MCF 10A (cell line): Measurements from ENCODE around the gene PALD1. TPM values are rescaled to one million over a fixed set of nuclear protein-coding genes. Genes with fewer than 3 reads are reported as not detected.

ENCODE experiments used
- BruUV-seq: library from RNA; stranded (reverse); fragments of 400-500 nt; replicated peaks from 2 replicates; lab custom pipeline; 2021; lab: Mats Ljungman, UMichigan
- CTCF ChIA-PET: fragments of 300-600 bp; sonication (Branson Sonifier 250); formaldehyde crosslinking; extraction: SDS; loops from one replicate; lab custom pipeline; 2021; ENCODE audit warnings: antibody characterized with exemption, inconsistent platforms; lab: Yijun Ruan, JAX
- POLR2A ChIA-PET: fragments of 300-600, 350-650 bp; sonication (Branson Sonifier 250); formaldehyde crosslinking; extraction: SDS; loops from one replicate; lab custom pipeline; 2020; ENCODE audit warnings: antibody characterized with exemption, inconsistent platforms; lab: Yijun Ruan, JAX
- DNase-seq: peaks from one replicate; pipeline ENCODE4 v3.0.0-alpha.2; 2018; ENCODE audit not compliant: unreplicated experiment
- H3K27ac Mint-ChIP-seq: one replicate; pipeline ENCODE4 v1.8.0; 2022; ENCODE audit warnings: mild to moderate bottlenecking, low read depth, mixed read lengths; ENCODE audit not compliant: unreplicated experiment
- H3K27me3 Mint-ChIP-seq: one replicate; pipeline ENCODE4 v1.8.0; 2022; ENCODE audit warnings: mixed read lengths; ENCODE audit not compliant: insufficient read depth, unreplicated experiment
- H3K36me3 Mint-ChIP-seq: one replicate; pipeline ENCODE4 v1.8.0; 2022; ENCODE audit warnings: mild to moderate bottlenecking, moderate library complexity, mixed read lengths; ENCODE audit not compliant: insufficient read depth, unreplicated experiment
- H3K4me1 Mint-ChIP-seq: one replicate; pipeline ENCODE4 v1.8.0; 2022; ENCODE audit warnings: mixed read lengths; ENCODE audit not compliant: insufficient read depth, unreplicated experiment
- H3K4me3 Mint-ChIP-seq: one replicate; pipeline ENCODE4 v1.8.0; 2022; ENCODE audit warnings: mild to moderate bottlenecking, moderate library complexity, mixed read lengths; ENCODE audit not compliant: unreplicated experiment
- H3K9me3 Mint-ChIP-seq: one replicate; pipeline ENCODE4 v1.8.0; 2022; ENCODE audit warnings: mixed read lengths; ENCODE audit not compliant: unreplicated experiment
- intact Hi-C: fragments of 100-400 bp; cut with micrococcal nuclease; formaldehyde crosslinking; loops from 2 replicates; pipeline ENCODE4 v1.14.1; 2022
- total RNA-seq: library from RNA; stranded (reverse); gene quantifications from 2 replicates; pipeline ENCODE4 v1.2.3, GENCODE V29; 2022
- TF ChIP-seq, protein P1 (sequence below): fragments of 200-600 bp; IDR thresholded peaks from one replicate; pipeline ENCODE4 v1.8.0; 2022; ENCODE audit warnings: antibody characterized with exemption, mild to moderate bottlenecking; ENCODE audit not compliant: unreplicated experiment

The PALD1 gene
- total RNA-seq, 1 experiment from 2014 or later: 0.12 TPM

DNA sequence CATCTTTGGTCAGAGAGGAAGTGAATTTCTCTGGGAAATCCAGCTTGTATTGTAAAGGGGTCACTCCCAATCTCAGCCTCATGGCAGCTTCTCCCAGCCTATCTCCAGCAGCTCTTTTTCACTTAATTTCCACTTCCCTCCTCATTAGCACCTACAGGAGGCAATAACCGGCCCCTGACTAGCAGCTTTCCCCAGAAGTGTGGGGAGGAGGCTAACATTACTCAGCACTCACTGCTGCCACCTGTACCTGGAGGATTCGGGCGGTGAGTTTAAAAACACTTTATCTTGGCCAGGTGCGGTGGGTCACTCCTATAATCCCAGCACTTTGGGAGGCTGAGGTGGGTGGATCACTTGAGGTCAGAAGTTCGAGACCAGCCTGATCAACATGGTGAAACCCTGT lies 40.8 kb upstream of the PALD1 start:
- ChIA-PET CTCF (no interaction called here), POLR2A (interaction anchor here (0.6 to 1.9 kb wide), 3 partner anchors 13 to 1607 kb away, joined by 3 to 6 read pairs (median 3); no protein-coding TSS in a partner anchor)
- Mint-ChIP-seq H3K27me3 (peaks cover 13% of the 10 kb centered on the region), H3K4me1 (no peaks in the 10 kb centered on the region), H3K9me3 (no peaks in the 10 kb centered on the region), H3K27ac (no peak overlapping the region), H3K4me3 (no peak overlapping the region), H3K36me3 (no peaks in the 10 kb centered on the region)
- TF ChIP-seq, protein P1, sequence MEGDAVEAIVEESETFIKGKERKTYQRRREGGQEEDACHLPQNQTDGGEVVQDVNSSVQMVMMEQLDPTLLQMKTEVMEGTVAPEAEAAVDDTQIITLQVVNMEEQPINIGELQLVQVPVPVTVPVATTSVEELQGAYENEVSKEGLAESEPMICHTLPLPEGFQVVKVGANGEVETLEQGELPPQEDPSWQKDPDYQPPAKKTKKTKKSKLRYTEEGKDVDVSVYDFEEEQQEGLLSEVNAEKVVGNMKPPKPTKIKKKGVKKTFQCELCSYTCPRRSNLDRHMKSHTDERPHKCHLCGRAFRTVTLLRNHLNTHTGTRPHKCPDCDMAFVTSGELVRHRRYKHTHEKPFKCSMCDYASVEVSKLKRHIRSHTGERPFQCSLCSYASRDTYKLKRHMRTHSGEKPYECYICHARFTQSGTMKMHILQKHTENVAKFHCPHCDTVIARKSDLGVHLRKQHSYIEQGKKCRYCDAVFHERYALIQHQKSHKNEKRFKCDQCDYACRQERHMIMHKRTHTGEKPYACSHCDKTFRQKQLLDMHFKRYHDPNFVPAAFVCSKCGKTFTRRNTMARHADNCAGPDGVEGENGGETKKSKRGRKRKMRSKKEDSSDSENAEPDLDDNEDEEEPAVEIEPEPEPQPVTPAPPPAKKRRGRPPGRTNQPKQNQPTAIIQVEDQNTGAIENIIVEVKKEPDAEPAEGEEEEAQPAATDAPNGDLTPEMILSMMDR: no peak
- intact Hi-C loops: no loop called here
- BruUV-seq: no TSS peak
- DNase-seq: no peak

DNA sequence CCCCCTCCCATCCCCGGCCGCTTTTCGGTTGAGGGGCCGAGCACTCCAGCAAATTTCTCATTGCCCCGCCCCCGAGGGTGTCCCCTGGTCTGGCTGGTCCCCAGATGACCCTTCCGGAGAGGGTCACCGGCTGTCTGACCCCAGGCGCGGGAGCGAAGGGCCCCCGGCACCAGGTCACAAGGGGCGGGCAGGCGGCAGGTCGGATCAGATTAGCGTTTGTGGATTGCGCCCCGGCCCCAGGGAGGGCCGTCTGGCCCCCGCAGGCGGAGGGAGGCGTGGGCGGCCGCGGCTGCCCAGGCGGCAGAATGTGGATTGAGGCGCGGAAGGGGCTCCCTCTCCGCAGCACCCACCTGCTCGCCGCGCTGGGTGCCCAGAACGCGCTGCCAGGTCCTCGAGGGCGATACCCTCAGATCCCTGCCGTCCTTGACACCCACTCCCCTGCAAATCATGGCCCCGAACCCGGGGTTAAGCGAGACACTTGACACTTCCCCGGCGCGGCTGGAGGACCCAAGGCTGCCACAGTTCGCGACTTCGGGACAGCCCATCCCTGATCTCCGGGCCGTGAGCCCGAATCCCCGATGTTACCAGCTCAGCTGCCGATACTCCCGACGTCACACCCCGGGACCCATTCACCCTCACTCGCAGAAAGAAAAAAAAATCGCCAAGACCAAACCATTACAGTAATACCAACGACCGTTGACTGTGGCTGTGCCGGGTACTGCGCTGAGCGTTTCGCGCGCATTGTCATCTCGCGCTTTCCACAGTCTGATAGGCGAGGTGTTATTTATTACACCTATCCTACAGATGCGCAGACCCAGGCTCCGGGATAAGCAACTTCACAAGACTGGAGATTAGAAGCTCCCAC lies 38.0 kb upstream of the PALD1 start:
- ChIA-PET POLR2A (no interaction called here), CTCF (no interaction called here)
- H3K27ac Mint-ChIP-seq: no peak overlapping the region
- intact Hi-C loops: no loop called here
- BruUV-seq: no TSS peak
- H3K9me3 Mint-ChIP-seq: no peaks in the 10 kb centered on the region
- DNase-seq: no peak
- TF ChIP-seq, protein P1: no peak
- no peaks in the 10 kb centered on the region for H3K36me3 Mint-ChIP-seq
- H3K27me3 Mint-ChIP-seq: peaks cover 13% of the 10 kb centered on the region
- H3K4me1 Mint-ChIP-seq: no peaks in the 10 kb centered on the region
- H3K4me3 Mint-ChIP-seq: no peak overlapping the region

DNA sequence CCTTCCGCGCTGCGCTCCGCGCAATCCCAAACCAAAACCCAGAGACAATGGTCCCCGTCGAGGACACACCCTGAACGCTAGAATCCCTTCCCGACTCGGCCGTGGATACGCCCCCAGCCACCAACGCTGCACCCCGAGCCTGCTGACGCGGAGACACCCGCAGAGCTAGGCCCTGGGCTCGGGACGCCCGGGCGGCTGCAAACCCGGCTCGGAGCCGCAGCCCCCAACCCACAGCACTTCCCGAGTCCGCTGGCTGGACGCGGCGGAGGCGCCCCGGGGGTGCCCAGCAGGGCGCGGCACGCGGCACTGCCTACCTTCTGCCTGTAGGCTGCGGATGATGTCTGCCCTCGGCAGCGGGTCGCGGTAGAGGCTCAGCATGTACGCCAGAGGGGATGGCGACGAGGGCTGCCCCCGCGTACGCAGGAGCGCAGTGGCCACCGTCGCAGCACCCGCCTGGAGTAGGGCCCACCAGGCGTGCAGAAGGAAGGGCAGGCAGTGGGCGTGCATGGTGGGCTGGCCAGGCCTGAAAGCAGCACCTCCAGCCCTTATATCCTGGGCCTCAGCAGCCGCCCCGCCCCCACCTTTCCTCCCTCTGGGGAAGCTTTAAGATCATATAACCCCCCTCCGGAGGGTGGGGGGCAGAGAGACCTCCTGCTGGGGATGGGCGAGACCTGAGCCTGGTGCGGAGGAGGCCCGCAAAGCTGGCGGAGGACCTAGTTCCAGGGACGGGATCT lies 37.2 kb upstream of the PALD1 start, which contains the start of gene NODAL:
TSS of gene NODAL (minus strand) at position 521 of the 734 bp plus-strand sequence. CDS start at position 507, 14 bp downstream.
- peaks cover 13% of the 10 kb centered on the region for H3K27me3 Mint-ChIP-seq
- H3K4me3 Mint-ChIP-seq: no peak within 1 kb of the TSS
- no peaks in the 10 kb centered on the region for H3K36me3 Mint-ChIP-seq
- no peaks in the 10 kb centered on the region for H3K4me1 Mint-ChIP-seq
- POLR2A ChIA-PET: no interaction called here
- no TSS peak for BruUV-seq
- TF ChIP-seq, protein P1: no peak
- H3K27ac Mint-ChIP-seq: no peak within 1 kb of the TSS
- DNase-seq: no peak
- CTCF ChIA-PET: no interaction called here
- no peaks in the 10 kb centered on the region for H3K9me3 Mint-ChIP-seq
- intact Hi-C loops: no loop called here

DNA sequence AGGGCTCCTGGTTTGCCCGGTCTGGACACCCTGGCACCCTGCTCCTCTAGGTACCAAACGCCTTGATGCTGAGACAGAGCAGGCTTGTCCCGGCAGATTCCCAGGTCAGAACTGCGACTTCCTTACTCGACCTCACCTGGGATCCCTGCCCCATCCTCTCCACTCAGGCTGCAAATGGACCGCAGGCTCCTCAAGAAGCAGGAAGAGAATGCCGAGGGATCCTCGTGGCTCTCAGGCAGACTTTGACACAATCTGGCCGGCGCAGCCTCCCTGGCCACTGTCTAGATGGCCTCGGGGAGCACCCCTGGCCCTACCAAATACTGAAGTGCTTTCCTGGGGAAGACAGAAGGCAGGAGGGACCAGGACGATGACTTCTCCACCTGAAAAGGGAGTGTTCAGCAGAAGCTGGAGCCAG lies 36.7 kb upstream of the PALD1 start:
- CTCF ChIA-PET: interaction anchor here (0.6 kb wide), 1 partner anchor 11 kb away, joined by 3 read pairs; no protein-coding TSS in a partner anchor
- H3K27me3 Mint-ChIP-seq: peaks cover 13% of the 10 kb centered on the region
- no peak overlapping the region for H3K4me3 Mint-ChIP-seq

More for the DNA sequence above, 36.7 kb upstream of the PALD1 start:
- POLR2A ChIA-PET: no interaction called here
- no TSS peak for BruUV-seq
- no peaks in the 10 kb centered on the region for H3K36me3 Mint-ChIP-seq
- H3K27ac Mint-ChIP-seq: no peak overlapping the region
- no peaks in the 10 kb centered on the region for H3K4me1 Mint-ChIP-seq
- TF ChIP-seq, protein P1: no peak
- H3K9me3 Mint-ChIP-seq: no peaks in the 10 kb centered on the region
- no peak for DNase-seq
- intact Hi-C loops: no loop called here
